Measurements from ENCODE around the gene SERPINB8. TPM values are rescaled to one million over a fixed set of nuclear protein-coding genes. Genes with fewer than 3 reads are reported as not detected.

SERPINB8 gene
- total and polyA plus RNA-seq, 2 of the 13 experiments (the other 11 are each of a cell fraction or from before 2014, with no cell fraction given): 0.95 to 2.2 TPM

GRCh38 chr18:63999871-64000270 lies 30.0 kb downstream of the SERPINB8 start:
- Histone ChIP-seq H4K20me1 (ENCODE audit: insufficient read depth, low read length) (no peaks in the 10 kb centered on the region), H3K79me2 (ENCODE audit: insufficient read depth, low read length) (no peaks in the 10 kb centered on the region), H3K4me2 (ENCODE audit: low read depth, low read length) (no peak overlapping the region), H3K27me3 (ENCODE audit: control insufficient read depth in 1 of 2, insufficient read depth in 2 of 2, low read length in 2 of 2) (no peaks in the 10 kb centered on the region; a peak in 1 of 5 replicates), H3K4me3 (replicated peaks in 1 of 3; ENCODE audit: insufficient read depth in 1 of 3, low read depth in 2 of 3, low read length in 3 of 3) (no peak overlapping the region), H3K36me3 (replicated peaks in 1 of 2; ENCODE audit: control insufficient read depth in 1 of 2, insufficient read depth in 2 of 2, low read length in 2 of 2) (no peaks in the 10 kb centered on the region), H3K4me1 (ENCODE audit: insufficient read depth, low read length) (no peaks in the 10 kb centered on the region), H3K27ac (ENCODE audit: extremely low read length, insufficient read depth, low read length) (no peak overlapping the region), H3K9ac (ENCODE audit: insufficient read depth, low read depth, low read length) (no peak overlapping the region), H3K9me3 (ENCODE audit: low read length) (no peaks in the 10 kb centered on the region), H2AFZ (ENCODE audit: low read length) (no peak overlapping the region)
- TF ChIP-seq SIX1 (CRISPR knock-in tag; IDR thresholded peaks at IDR 0.05; ENCODE audit: borderline replicate concordance) (no peak), LRRFIP1 (CRISPR knock-in tag; conservative IDR thresholded peaks at IDR 0.05) (no peak), ZNF83 (CRISPR knock-in tag; IDR thresholded peaks at IDR 0.05; ENCODE audit: borderline replicate concordance) (no peak), DBP (CRISPR knock-in tag; IDR thresholded peaks at IDR 0.05; ENCODE audit: not compliant biosample characterization) (no peak), ZNF180 (CRISPR knock-in tag; IDR thresholded peaks at IDR 0.05; ENCODE audit: borderline replicate concordance, low read depth) (no peak), ZNF747 (CRISPR knock-in tag; IDR thresholded peaks at IDR 0.05; ENCODE audit: borderline replicate concordance) (no peak), STAT5B (CRISPR knock-in tag; IDR thresholded peaks at IDR 0.05) (no peak), ZSCAN25 (CRISPR knock-in tag; IDR thresholded peaks at IDR 0.05) (no peak), ZBTB8A (CRISPR knock-in tag; IDR thresholded peaks at IDR 0.05; ENCODE audit: borderline replicate concordance, low read depth) (no peak), GRHL1 (CRISPR knock-in tag; conservative IDR thresholded peaks at IDR 0.05) (no peak), ZNF605 (CRISPR knock-in tag; IDR thresholded peaks at IDR 0.05) (no peak), NR2F2 (IDR thresholded peaks at IDR 0.05; ENCODE audit: borderline replicate concordance, low read depth) (no peak), GTF2F1 (IDR thresholded peaks at IDR 0.05; ENCODE audit: low read length) (no peak), TIGD3 (CRISPR knock-in tag; IDR thresholded peaks at IDR 0.05; ENCODE audit: borderline replicate concordance) (no peak), NR2C2 (CRISPR knock-in tag; IDR thresholded peaks at IDR 0.05; ENCODE audit: borderline replicate concordance) (no peak)
- ChIA-PET CTCF (ENCODE audit: low intra/inter-chr PET ratio, low total read pairs) (no interaction called here), POLR2A (no interaction called here)
- no peak for FAIRE-seq
- no TSS peak for BruUV-seq (replicated peaks)
- in situ Hi-C loops (cut with HindIII; ENCODE audit: extremely low pct_ligation_motif_present, low pct_unique_long_range_greater_than_20kb) (no loop called here), intact Hi-C loops (cut with micrococcal nuclease; ENCODE audit: unreplicated experiment) (no loop called here)
- no CpG with 5 or more reads among the region's 2 CpGs for WGBS (ENCODE audit: low lambda C conversion rate)
- ATAC-seq: no peak
- no peak for DNase-seq (ENCODE audit: low spot score)
